GM21515 (cell line): ENCODE results near the gene OR8B4.
"Not testable (repeated sequence)": the region's sequence is repeated elsewhere in the genome, so short reads cannot be mapped to it uniquely, and the experiment has no call there.

Experiments used
- ATAC-seq: cut with Tn5 transposase; IDR thresholded peaks from one replicate; pipeline ENCODE4 v1.9.1; 2021; ENCODE audit not compliant: unreplicated experiment

Gene OR8B4

DNA sequence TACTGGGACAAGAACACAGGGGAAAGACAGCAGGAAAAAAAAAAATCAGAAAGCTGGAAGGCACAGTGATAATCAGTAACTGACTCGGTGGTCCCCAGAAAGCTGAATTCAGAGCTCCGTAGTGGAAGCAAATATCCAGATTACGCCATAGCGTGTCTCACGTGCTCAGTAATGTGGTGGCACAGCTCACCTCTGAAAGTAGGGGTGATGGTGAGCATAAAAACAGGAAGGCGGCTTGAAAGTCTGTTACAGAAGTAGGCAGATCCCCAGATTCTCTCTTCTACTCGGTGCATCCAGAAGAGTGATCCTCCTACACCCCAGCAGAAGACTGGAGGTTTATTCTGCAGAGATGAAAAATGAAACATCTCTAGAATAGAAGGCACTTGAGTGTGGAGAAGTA lies 14.8 kb downstream of the OR8B4 start:
- ATAC-seq: no peak

DNA sequence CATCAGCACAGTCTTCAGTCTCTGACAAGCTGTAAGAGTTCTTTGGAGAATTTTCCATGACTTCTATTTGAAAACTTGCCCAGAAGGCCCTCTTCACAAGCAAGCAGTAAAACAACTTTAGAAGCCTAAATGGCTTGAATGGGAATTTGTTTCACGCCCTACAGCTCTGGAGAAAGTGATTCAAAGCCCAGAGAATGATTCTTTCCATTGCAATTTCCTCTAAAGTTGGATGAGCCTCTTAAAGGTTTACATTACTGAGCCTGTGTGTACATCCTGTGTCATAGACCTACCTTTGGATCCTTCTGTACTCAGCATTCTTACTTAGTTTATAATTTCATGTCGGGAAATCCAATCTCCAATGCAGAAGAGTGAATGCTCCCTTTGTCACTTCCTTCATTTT lies 19.1 kb downstream of the OR8B4 start:
- ATAC-seq: no peak

DNA sequence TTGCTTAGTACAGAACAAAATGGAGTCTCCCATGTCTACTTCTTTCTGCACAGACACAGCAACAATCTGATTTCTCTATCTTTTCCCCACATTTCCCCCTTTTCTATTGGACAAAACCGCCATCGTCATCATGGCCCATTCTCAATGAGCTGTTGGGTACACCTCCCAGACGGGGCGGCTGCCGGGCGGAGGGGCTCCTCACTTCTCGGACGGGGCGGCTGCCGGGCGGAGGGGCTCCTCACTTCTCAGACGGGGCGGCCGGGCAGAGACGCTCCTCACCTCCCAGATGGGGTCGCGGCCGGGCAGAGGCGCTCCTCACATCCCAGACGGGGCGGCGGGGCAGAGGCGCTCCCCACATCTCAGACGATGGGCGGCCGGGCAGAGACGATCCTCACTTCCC lies 21.5 kb downstream of the OR8B4 start:
- not testable (repeated sequence) for ATAC-seq

DNA sequence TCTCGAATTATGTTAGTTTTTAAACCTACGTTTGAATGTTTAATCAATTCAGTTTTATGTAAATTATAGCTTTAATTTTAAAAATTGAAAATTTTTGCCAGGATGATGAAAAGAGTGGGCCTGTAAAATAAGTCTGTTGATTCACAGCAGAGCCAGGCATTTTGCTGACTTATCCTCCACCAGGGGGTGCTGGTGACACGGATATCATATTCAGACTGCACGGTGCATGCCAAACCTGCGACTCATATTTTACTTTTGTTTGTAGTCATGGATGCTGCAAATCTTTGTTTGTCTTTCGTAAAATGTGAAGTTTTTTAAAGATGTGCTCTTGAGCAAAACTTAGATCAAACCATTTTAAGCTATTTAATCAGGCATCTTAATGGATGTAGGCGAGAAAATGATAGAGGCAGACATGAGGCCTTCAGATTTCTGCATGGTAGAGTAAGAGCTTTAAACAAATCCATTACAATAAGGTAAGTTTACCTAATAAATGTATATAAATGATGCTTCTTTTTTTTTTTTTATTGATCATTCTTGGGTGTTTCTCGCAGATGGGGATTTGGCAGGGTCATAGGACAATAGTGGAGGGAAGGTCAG lies 22.2 kb downstream of the OR8B4 start:
- ATAC-seq: peak; percentile 98

DNA sequence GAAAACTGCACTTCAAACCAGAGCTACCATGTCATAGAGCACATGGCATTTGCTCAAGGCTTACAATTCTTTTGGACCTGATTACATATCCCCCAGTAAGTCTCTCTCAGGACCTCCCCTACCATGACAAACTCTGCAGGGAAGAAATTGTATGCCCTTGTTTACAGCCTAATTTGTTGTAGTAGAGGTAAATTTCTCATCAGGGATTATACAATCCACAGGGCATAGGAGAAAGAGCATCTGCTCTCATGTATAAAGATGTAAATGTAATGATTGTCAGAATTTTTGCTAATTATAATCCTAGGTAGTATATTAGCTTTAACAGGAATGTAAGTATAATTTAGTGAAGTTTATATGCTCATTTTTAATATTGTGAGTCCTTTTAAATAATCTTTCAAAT lies 25.7 kb downstream of the OR8B4 start, which contains the start of gene OR8B3:
TSS of gene OR8B3 (minus strand) at position 101 of the 400 bp plus-strand sequence. CDS start 1,673 bp downstream, outside the sequence.
- no peak for ATAC-seq

- not testable (repeated sequence) for ATAC-seq
Observed at GRCh38 chr11:124396847-124397246, 27.8 kb downstream of the OR8B4 start.

DNA sequence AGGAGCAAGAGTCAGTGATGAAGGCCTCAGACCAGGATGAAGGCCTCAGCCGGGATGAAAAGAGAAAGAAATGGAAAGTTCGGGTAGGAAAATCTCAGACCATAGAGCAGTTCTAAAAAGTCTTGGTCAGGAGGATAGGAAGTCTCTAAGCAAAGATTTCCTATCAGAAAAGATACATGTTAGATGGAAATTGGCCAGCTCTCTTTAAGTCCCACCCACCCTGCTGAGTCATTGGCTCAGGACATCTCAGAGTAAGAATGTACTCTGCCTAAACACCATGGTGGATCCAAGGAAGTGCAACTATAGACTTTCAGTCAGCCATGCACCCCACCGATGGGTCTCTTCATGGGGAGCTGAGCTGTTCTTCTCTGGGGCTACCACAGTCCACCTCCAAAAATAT lies 30.3 kb downstream of the OR8B4 start:
- ATAC-seq: no peak

GRCh38 chr11:124384399-124384798 lies 40.3 kb downstream of the OR8B4 start, which contains the start of gene OR8B2:
TSS of gene OR8B2 (minus strand) at chr11:124384499. CDS start at chr11:124383343, 1,156 bp downstream.
- ATAC-seq: no peak

DNA sequence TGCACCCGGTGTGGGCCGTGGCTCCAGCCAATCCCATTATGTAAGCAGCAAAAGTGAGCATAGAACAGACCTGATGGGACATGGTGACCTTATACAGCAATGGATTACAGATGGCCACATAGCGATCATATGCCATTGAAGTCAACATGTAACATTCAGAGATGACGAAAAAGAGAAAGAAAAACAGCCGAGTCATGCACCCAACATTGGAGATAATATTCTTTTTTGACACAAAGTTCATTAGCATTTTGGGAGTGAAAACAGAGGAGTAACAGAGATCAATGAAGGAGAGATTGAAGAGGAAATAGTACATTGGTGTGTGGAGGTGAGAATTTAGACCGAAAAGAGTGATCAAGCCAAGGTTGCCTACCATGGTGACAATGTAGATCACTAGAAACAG lies 41.8 kb downstream of the OR8B4 start:
- not testable (repeated sequence) for ATAC-seq

- ATAC-seq: no peak
Observed at GRCh38 chr11:124380585-124380984, 44.1 kb downstream of the OR8B4 start.

- no peak for ATAC-seq
Observed at GRCh38 chr11:124376280-124376679, 48.4 kb downstream of the OR8B4 start.
